SIG-M5 treated with dmso at 0.1 percent for 504 hours (cell line): ENCODE data around the gene HIGD1B.
"Not testable (repeated sequence)": the region's sequence is repeated elsewhere in the genome, so short reads cannot be mapped to it uniquely, and the experiment has no call there.

ENCODE experiments used
- DNase-seq: peaks from one replicate; lab custom pipeline; 2025; ENCODE audit not compliant: unreplicated experiment; lab: John Stamatoyannopoulos, UW

Gene HIGD1B

GRCh38 chr17:44847586-44847985 lies at the start of gene HIGD1B:
Gene HIGD1B (plus strand): TSS chr17:44847883. CDS start chr17:44848153, 270 bp downstream.
- DNase-seq: no peak

DNA sequence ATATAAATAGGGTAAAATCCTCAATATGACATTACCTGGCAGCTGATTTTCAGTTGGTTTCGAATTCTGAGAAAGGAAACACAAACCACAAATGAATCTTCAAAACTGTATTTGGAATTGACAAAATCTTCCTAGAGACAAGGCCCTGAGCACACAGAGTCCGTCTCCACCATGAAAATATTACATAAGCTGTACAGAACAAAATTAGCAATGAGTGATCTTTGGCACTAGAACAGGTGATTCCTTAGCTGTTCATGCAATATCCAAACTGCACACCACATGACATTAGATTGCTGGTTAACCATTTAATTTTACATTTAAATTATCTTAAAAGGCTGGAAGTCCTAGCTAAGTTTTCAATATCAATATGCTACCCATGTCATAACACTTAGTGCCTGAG lies 49.3 kb upstream of the HIGD1B start:
- no peak for DNase-seq

GRCh38 chr17:44801880-44802279 lies 45.8 kb upstream of the HIGD1B start:
- DNase-seq: no peak

- DNase-seq: no peak
These were observed 43.2 kb upstream of the HIGD1B start for GRCh38 chr17:44804302-44805089.

DNA sequence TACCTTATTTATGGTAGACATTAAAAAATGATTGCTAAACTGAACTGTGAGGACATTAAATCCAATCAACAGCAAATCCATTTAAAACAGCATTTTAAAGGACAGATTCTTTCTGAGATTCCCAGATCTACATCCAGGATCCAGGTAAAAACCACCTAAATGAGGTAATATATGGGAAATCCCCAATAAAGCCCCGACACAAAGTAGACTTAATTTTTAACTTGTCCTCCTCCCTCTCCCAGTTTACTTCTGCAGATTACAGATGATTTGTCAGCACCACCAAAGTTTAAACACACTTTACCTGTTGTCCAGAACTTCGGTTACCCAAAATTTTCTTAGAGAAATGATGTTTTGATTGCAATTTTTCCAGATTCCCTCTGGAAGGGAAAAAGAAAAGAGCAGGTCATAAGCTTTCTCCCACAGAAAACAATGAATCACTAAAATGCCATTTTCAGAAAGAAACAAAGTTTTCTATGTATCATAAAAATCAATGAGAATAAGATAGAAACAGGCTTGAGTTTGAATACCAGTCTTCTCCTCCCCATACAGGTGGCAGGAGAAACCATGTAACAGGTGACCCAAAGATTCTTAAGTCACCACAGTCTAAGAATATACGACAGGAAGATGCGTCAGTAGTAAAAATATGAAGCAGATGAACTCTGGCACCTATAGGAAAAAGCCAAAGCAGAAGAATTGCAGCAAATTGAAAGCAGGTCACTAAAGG lies 40.4 kb upstream of the HIGD1B start:
- DNase-seq: no peak

- no peak for DNase-seq
These were observed 39.9 kb upstream of the HIGD1B start for GRCh38 chr17:44807817-44808155.

DNA sequence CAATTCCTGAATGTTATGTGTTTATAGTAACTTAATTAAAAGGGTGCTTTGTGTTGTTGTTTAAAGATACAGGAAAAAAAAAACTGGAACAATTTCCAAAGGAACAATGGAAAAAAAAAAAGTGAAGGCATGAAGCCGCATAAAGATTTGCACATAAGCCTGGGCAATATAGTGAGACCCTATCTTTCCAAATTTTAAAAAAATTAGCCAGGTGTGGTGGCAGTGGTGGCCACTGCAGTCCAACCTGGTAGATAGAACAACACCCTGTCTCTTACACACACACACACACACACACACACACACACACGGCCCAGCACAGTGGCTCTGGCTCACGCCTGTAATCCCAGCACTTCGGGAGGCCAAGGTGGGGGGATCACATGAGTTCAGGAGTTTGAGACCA lies 39.5 kb upstream of the HIGD1B start:
- DNase-seq: no peak

- DNase-seq: not testable (repeated sequence)
These were observed 38.9 kb upstream of the HIGD1B start for GRCh38 chr17:44808656-44809388.

DNA sequence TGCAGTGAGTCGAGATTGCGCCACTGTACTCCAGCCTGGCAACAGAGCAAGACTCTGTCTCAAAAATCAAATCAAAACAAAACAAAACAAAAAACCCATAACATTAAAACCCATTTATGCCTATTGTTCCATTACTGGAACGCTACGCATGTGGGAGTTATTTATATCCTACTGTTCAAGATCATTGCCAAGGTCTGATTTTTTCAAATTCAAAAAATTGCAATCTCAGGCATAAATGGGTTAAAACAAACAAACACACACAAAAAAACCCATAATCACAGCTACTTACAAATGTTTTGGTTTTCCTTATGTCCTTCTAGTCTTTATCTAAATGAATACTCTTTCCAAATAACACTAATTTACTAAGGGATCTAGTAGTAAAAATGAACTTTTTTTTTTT lies 35.4 kb upstream of the HIGD1B start:
- no peak for DNase-seq

DNA sequence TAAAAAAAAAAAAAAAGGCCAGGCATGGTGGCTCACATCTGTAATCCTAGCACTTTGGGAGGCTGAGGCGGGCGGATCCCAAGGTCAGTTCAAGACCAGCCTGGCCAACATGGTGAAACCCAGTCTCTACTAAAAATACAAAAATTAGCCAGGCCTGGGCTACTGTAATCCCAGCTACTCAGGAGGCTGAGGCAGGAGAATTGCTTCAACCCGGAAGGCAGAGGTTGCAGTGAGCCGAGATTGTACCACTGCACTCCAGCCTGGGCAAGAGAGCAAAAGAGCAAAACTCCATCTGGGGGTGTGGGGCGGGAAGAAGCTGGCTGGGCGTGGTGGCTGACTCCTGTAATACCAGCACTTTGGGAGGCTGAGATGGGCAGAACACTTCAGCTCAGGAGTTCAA lies 29.2 kb upstream of the HIGD1B start:
- DNase-seq: not testable (repeated sequence)

DNA sequence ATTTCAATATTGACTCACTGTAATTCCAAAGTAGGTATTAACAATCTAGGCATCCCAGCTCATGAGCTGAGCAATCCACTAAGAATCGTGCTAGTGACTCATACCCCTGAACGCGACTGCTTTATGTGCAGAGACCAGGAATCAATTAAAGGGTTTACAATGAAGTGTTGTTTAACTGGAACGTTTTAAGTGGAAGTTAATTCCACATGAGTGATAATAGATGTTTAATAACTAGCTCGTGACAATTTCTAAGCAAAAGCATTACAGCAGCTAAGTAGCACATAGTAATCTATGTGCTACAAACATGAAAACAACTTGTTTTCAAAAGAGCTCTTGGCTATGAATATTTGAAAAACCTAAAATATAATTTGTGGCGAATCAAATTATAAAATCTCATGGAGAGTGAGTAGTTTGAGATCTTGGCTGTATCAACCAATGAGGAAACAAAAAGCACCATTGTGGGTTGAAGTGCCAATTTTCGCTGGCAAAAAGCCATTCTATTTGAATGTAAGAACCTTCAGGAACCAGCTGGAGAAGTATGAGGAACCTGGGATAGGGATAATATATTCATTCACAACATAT lies 27.0 kb upstream of the HIGD1B start:
- DNase-seq: no peak

GRCh38 chr17:44825236-44825635 lies 22.4 kb upstream of the HIGD1B start:
- not testable (repeated sequence) for DNase-seq

DNA sequence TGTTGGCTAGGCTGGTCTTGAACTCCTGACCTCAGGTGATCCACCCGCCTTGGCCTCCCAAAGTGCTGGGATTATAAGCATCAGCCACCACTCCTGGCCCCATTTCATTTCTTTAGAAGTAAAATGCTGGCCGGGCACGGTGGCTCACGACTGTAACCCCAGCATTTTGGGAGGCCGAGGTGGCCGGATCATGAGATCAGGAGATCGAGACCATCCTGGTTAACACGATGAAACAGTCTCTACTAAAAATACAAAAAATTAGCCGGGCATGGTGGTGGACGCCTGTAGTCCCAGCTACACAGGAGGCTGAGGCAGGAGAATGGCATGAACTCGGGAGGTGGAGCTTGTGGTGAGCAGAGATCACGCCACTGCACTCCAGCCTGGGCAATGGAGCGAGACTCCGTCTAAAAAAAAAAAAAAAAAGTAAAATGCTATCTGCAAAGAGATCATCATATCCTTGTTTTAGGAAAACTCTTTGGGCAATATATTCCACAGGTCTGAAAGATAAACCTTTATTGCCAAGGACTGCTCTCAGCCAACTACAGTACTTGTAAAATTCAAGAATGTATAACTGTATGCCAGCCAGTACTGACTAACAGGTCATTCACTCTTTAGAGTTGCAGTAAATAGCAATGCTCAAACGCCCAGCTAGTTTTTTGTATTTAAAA lies 21.4 kb upstream of the HIGD1B start:
- no peak for DNase-seq

DNA sequence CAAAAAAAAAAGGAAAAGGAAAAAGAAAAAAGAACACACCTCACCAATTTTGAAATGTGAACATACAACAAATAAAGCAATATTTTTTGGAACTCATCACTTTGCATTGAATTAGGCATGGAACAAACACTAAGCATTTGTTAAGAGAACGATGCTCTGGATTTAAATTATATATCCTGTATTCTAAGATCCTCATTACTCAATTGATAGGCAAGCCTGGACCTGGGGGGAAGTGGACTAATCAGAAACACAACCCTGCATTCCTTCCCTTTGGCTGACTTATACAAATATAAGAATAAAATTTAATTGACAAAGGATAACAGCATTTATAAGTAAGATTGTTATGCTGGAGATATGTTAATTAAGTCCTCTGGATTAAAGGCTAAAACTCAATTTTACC lies 19.8 kb upstream of the HIGD1B start:
- DNase-seq: no peak

GRCh38 chr17:44828919-44829522 lies 18.7 kb upstream of the HIGD1B start:
- no peak for DNase-seq

DNA sequence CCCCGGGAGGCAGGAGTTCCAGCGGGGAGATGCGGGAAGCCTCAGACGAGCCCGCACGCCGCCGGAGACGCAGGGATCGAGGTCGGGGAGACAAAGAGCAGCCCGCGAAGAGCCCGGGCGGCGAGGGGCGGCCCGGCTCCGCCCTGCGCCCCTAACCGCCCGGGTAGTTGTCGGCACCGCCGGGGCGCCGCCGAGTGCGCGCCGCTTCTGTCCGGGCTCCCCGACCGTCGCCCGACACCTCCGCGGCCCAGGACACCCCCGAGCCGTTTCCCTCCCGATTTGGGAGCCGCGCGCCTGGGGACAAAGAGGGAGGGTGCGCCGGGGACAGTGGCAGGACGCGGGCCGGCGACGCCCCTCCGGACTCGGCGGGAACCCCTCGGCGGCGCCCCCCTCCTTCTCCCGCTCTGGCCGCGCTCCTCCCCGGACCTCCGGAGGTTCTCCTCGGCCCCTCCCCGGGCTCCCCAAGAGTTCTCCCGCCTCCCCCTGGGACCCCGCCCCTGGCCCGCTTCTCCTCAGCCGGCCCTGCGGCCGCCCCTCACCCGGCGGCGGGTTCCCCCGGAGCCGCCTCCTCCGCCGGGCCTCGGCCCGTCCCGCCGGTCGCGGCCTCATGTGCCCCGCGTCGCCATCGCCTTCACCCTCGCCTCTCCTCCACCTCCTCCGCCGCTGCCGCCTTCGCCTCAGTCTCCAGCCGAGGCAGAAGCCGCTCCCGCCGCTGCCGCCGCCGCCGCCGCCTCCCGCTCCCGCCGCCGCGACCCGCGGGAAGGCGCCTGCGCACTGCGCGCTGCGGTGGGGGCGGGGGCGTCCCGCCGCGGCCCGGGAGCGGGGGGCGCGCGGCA lies 17.9 kb upstream of the HIGD1B start, which contains the start of gene GJC1:
Gene GJC1, minus strand, starts transcription at position 765 of the 836 bp plus-strand sequence. CDS start 24,470 bp downstream, outside the sequence.
- DNase-seq: no peak

- DNase-seq: no peak
These were observed 17.1 kb upstream of the HIGD1B start for GRCh38 chr17:44830359-44831288.

GRCh38 chr17:44831371-44831770 lies 16.3 kb upstream of the HIGD1B start:
- no peak for DNase-seq
